Tibial artery (tissue), 4 donors: ENCODE data around the gene ABR.

Experiments
- DNase-seq, 2 donors: peaks; one replicate each; pipeline ENCODE4 v3.0.0-alpha.2; 2019
- H3K27ac ChIP-seq, 2 donors: fragments of 200-600 bp; sonication (generic) in 1 of 2; 1 replicate in 1 of 2; 2 replicates in 1 of 2; pipeline ENCODE4 v1.5.1; 2018 to 2019; ENCODE audit warnings: mild to moderate bottlenecking in 1 of 2
- H3K27me3 ChIP-seq, 2 donors: fragments of 200-600 bp; sonication (generic) in 1 of 2; one replicate each; pipeline versions ENCODE4 v1.5.1 to v1.6.0; 2016 to 2019
- H3K36me3 ChIP-seq, 3 donors: fragments of 200-600 bp; sonication (generic) in 2 of 3; one replicate each; pipeline ENCODE4 v1.5.1; 2016 to 2019; ENCODE audit warnings: mild to moderate bottlenecking in 2 of 3
- H3K4me1 ChIP-seq, 4 donors: fragments of 200-600 bp; sonication (generic) in 2 of 4; 1 replicate in 3 of 4; 2 replicates in 1 of 4; pipeline ENCODE4 v1.5.1; 2016 to 2019
- H3K4me3 ChIP-seq, 2 donors: fragments of 200-600 bp; sonication (generic) in 1 of 2; 1 replicate in 1 of 2; 2 replicates in 1 of 2; pipeline ENCODE4 v1.5.1; 2018 to 2019; ENCODE audit warnings: mild to moderate bottlenecking in 2 of 2
- H3K9me3 ChIP-seq, 3 donors: fragments of 200-600 bp; sonication (generic) in 1 of 3; one replicate each; pipeline ENCODE4 v1.5.1; 2016 to 2019
- CTCF ChIP-seq, 2 experiments: fragments of 200-600 bp in 1 of 2; fragments of 450-650 bp in 1 of 2; IDR thresholded peaks; one replicate each; pipeline ENCODE4 v1.5.1; 2017 to 2019; ENCODE audit warnings: antibody characterized with exemption in 2 of 2, mild to moderate bottlenecking in 1 of 2, moderate library complexity in 1 of 2
- intact Hi-C: fragments of 100-400 bp; cut with DNase I; formaldehyde crosslinking; loops from one replicate; pipeline ENCODE4 v1.15.0; 2023; ENCODE audit warnings: low total_unique reads

Gene ABR

GRCh38 chr17:1038459-1039122, 141.2 kb downstream of the ABR start:
- intact Hi-C loops = no loop called here
- H3K36me3 ChIP-seq = peaks cover 0 to 29% (median 8%) of the 10 kb centered on the region in 3 donors
- no peaks in the 10 kb centered on the region for H3K27me3 ChIP-seq
- no peak for DNase-seq
- H3K4me1 ChIP-seq = peaks cover 0 to 39% (median 27%) of the 10 kb centered on the region in 4 donors
- H3K4me3 ChIP-seq = no peak overlapping the region
- no peak for TF ChIP-seq CTCF (IDR thresholded peaks at IDR 0.05)
- H3K9me3 ChIP-seq = no peaks in the 10 kb centered on the region
- H3K27ac ChIP-seq = peak overlapping the region in 1 of 2 donors; percentile 50

DNA sequence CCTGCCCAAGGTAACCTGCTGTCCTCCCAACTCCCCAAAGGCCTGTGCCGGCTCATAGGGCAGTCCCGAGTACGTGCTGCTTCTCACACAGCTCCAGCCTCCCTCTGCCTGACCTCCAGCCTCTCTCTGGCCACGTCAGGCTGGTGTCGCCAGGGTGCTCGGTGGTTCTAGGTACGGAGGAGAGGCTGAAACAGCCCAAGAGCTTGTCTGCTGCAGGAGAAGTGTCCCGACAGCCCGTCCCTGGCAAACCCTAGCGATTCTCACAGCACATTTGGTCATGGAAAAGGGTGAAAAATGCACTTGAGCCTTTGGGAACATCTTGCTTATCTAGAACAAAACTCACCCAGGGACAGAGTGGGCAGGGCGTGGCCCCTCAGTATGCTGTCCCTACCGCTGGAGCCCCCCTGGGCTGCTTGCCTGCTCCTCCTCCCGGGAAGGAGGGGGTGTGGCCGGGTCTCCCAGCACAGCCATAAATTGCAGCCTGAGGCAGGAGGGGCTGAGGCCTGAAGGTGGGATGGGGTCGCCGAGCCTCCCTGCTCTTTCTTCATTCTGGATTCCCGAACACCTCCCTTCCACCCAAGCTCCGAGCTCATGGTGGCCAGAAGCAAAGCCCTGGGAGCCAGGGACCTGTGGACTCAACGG, 142.4 kb downstream of the ABR start:
- DNase-seq = no peak
- Histone ChIP-seq H3K27me3 (no peaks in the 10 kb centered on the region), H3K4me1 (peaks cover 0 to 28% (median 20%) of the 10 kb centered on the region in 4 donors), H3K4me3 (no peak overlapping the region), H3K36me3 (peaks cover 0 to 37% (median 8%) of the 10 kb centered on the region in 3 donors), H3K9me3 (no peaks in the 10 kb centered on the region), H3K27ac (no peak overlapping the region)
- TF ChIP-seq CTCF (IDR thresholded peaks at IDR 0.05) = no peak
- intact Hi-C loops = no loop called here

DNA sequence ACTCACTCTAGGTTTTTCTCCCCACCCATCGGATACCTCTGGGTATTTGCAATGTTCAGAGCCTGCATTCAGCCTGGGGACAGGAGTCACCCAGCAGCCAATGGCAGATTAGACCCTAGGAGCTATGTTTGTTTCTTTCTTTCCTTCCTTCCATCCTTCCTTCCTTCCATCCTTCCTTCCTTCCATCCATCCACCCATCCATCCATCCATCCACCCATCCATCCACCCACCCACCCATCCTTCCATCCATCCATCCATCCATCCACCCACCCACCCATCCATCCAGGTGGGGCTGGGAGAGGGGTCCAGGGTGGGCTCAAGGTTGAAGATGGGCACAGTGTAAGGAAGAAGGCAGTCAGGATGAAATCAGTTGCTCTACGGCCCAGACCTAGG, 142.9 kb downstream of the ABR start:
- no peak for TF ChIP-seq CTCF (IDR thresholded peaks at IDR 0.05)
- intact Hi-C loops = no loop called here
- peaks cover 0 to 32% (median 24%) of the 10 kb centered on the region in 4 donors for H3K4me1 ChIP-seq
- H3K27me3 ChIP-seq = no peaks in the 10 kb centered on the region
- H3K36me3 ChIP-seq = peaks cover 0 to 32% (median 8%) of the 10 kb centered on the region in 3 donors
- H3K9me3 ChIP-seq = no peaks in the 10 kb centered on the region
- H3K27ac ChIP-seq = no peak overlapping the region
- no peak overlapping the region for H3K4me3 ChIP-seq
- DNase-seq = no peak

DNA sequence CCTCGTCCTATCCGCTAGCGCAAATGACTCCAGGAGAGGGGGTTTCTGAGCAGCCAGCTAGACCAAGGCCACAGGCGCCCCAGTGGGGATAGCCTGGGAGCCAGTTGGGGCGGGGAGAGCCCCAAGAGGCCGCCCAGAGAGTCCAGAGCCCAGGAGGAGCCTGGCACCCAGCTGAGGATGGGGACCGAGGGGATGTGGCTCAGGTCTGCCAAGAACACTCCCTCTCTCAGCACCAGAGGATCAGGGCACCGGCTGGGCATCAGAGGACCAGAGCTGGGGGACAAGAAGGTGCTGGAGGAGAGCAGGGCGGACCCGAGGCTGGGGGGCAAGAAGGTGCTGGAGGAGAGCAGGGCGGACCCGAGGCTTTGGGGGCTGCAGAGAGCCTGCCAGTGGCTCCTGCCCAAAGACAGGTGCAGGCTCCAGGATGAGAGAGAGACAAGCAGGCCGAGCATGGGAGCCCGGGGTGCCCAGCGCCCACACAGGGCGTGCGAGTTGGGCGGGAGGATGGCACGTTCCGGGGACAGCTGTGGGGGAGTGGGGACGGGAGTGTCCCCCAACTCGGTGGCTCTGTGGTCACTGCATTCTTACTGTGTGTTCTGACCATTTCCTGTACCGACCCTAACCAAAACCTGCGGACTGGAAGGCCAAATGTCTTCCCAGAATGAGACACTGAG, 143.5 kb downstream of the ABR start:
- H3K36me3 ChIP-seq = peaks cover 0 to 27% (median 8%) of the 10 kb centered on the region in 3 donors
- peaks cover 0 to 37% (median 27%) of the 10 kb centered on the region in 4 donors for H3K4me1 ChIP-seq
- H3K27ac ChIP-seq = no peak overlapping the region
- H3K27me3 ChIP-seq = no peaks in the 10 kb centered on the region
- no peak overlapping the region for H3K4me3 ChIP-seq
- intact Hi-C loops = no loop called here
- DNase-seq = no peak
- H3K9me3 ChIP-seq = no peaks in the 10 kb centered on the region
- no peak for TF ChIP-seq CTCF (IDR thresholded peaks at IDR 0.05)

DNA sequence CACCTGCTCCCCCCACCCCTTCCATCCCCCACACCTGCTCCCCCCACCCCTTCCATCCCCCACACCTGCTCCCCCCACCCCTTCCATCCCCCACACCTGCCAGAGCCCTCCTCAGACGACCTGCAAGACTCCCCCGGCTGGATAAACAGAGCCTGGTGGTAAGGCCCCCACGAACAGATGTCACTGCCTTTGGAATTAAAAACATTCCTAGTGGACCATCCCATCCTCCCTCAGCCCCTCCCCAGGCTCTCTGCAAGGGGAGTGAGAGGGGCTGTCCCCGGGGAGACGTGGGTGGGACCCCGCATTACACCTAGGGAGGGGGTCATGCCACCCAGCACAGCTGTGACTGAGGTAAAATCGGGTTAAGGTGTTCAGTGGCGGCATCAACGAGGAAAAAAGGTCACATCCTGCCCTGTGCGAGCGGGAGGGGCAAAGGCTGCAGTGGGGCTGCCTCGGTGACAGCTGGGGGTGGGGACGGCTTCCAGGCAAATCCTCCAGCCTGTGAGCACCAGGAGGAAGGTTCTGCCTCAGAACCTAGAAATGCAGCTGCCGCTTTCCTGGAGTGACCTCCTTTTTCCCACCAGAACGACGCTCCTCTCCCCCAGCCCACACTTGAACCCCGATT, 144.1 kb downstream of the ABR start:
- no peak for TF ChIP-seq CTCF (IDR thresholded peaks at IDR 0.05)
- peaks cover 0 to 38% (median 28%) of the 10 kb centered on the region in 4 donors for H3K4me1 ChIP-seq
- no peaks in the 10 kb centered on the region for H3K27me3 ChIP-seq
- H3K9me3 ChIP-seq = no peaks in the 10 kb centered on the region
- DNase-seq = no peak
- intact Hi-C loops = no loop called here
- no peak overlapping the region for H3K27ac ChIP-seq
- peaks cover 0 to 27% (median 8%) of the 10 kb centered on the region in 3 donors for H3K36me3 ChIP-seq
- H3K4me3 ChIP-seq = no peak overlapping the region
